ENCODE measurements around the gene FOXE3. TPM values are rescaled to one million over a fixed set of nuclear protein-coding genes. Genes with fewer than 3 reads are reported as not detected.

Gene FOXE3
- total and polyA plus RNA-seq, 9 of the 15 experiments (the other 6 are each of a cell fraction or from before 2014, with no cell fraction given), result not detected

GRCh38 chr1:47424336-47424982, 8.4 kb downstream of the FOXE3 start (continued):
- TF ChIP-seq, protein P1, sequence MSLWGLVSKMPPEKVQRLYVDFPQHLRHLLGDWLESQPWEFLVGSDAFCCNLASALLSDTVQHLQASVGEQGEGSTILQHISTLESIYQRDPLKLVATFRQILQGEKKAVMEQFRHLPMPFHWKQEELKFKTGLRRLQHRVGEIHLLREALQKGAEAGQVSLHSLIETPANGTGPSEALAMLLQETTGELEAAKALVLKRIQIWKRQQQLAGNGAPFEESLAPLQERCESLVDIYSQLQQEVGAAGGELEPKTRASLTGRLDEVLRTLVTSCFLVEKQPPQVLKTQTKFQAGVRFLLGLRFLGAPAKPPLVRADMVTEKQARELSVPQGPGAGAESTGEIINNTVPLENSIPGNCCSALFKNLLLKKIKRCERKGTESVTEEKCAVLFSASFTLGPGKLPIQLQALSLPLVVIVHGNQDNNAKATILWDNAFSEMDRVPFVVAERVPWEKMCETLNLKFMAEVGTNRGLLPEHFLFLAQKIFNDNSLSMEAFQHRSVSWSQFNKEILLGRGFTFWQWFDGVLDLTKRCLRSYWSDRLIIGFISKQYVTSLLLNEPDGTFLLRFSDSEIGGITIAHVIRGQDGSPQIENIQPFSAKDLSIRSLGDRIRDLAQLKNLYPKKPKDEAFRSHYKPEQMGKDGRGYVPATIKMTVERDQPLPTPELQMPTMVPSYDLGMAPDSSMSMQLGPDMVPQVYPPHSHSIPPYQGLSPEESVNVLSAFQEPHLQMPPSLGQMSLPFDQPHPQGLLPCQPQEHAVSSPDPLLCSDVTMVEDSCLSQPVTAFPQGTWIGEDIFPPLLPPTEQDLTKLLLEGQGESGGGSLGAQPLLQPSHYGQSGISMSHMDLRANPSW (CRISPR knock-in tag; IDR thresholded peaks at IDR 0.05), result no peak
- TF ChIP-seq ESRRA (IDR thresholded peaks at IDR 0.05; ENCODE audit: borderline replicate concordance, low read depth) (no peak), WHSC1 (IDR thresholded peaks at IDR 0.05; ENCODE audit: low read length) (no peak), GTF2F1 (IDR thresholded peaks at IDR 0.05; ENCODE audit: low read depth, low read length) (no peak), NFE2 (IDR thresholded peaks at IDR 0.05; ENCODE audit: low read depth) (no peak), HDAC1 (IDR thresholded peaks at IDR 0.05) (no peak; a peak in 1 of 4 replicates), CBFA2T2 (conservative IDR thresholded peaks at IDR 0.05) (no peak), RBM17 (IDR thresholded peaks at IDR 0.05; ENCODE audit: borderline replicate concordance, low read depth, low read length) (no peak), PTTG1 (tag; IDR thresholded peaks at IDR 0.05; ENCODE audit: low read depth) (no peak), HLTF (IDR thresholded peaks at IDR 0.05) (no peak), NONO (IDR thresholded peaks at IDR 0.05; ENCODE audit: low read depth in 2 of 2, low read length in 1 of 2) (no peak), NBN (IDR thresholded peaks at IDR 0.05; ENCODE audit: low read depth) (peak; percentile 72; the same call in 1 of the 2 replicates), BCL6 (CRISPR knock-in tag; IDR thresholded peaks at IDR 0.05) (no peak), SIN3B (IDR thresholded peaks at IDR 0.05; ENCODE audit: low read depth) (no peak), ZNF644 (tag; IDR thresholded peaks at IDR 0.05; ENCODE audit: low read depth) (no peak), SRSF1 (IDR thresholded peaks at IDR 0.05; ENCODE audit: low read depth, low read length) (no peak), ADNP (tag; IDR thresholded peaks at IDR 0.05) (no peak), NFATC3 (IDR thresholded peaks at IDR 0.05) (no peak), ZNF174 (CRISPR knock-in tag; IDR thresholded peaks at IDR 0.05) (no peak), ETV6 (IDR thresholded peaks at IDR 0.05; ENCODE audit: borderline replicate concordance in 1 of 2, low read depth in 2 of 2, low read length in 1 of 2) (no peak), ETV6 (CRISPR knock-in tag; IDR thresholded peaks at IDR 0.05; ENCODE audit: borderline replicate concordance) (no peak), ARID1B (IDR thresholded peaks at IDR 0.05) (peak; percentile 35; the same call in 1 of the 2 replicates), LCOR (CRISPR knock-in tag; IDR thresholded peaks at IDR 0.05) (peak; percentile 97), NFXL1 (CRISPR knock-in tag; IDR thresholded peaks at IDR 0.05) (no peak), GTF2E2 (tag; IDR thresholded peaks at IDR 0.05) (no peak), TEAD2 (tag; IDR thresholded peaks at IDR 0.05) (no peak), RBM34 (IDR thresholded peaks at IDR 0.05; ENCODE audit: borderline replicate concordance, insufficient read depth, low read length) (no peak)
- TF ChIP-seq, protein P2, sequence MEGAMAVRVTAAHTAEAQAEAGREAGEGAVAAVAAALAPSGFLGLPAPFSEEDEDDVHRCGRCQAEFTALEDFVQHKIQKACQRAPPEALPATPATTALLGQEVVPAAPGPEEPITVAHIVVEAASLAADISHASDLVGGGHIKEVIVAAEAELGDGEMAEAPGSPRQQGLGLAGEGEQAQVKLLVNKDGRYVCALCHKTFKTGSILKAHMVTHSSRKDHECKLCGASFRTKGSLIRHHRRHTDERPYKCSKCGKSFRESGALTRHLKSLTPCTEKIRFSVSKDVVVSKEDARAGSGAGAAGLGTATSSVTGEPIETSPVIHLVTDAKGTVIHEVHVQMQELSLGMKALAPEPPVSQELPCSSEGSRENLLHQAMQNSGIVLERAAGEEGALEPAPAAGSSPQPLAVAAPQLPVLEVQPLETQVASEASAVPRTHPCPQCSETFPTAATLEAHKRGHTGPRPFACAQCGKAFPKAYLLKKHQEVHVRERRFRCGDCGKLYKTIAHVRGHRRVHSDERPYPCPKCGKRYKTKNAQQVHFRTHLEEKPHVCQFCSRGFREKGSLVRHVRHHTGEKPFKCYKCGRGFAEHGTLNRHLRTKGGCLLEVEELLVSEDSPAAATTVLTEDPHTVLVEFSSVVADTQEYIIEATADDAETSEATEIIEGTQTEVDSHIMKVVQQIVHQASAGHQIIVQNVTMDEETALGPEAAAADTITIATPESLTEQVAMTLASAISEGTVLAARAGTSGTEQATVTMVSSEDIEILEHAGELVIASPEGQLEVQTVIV (CRISPR knock-in tag; IDR thresholded peaks at IDR 0.05; ENCODE audit: borderline replicate concordance), result no peak

Data from K562 (cell line).